ENCODE data around the gene MRPS23.

DNA sequence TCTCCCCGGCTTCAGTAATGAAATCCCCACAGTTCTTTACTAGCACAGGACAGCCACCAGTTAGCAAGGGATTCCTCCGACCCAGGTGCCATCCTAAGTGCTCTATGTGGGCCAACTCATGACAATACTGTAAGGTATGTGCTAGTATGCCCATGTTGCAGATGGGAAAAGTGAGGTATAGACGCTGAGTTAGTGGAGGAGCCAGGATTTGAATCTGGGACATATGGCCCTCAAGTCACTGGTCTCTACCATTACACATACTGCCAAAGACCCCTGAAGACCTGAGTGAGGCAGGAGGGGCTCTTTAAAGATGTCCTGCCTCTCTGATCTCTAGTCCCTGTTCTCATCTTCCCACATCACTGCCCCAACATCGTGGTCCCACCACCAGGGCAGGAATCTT is 36.2 kb upstream of the MRPS23 start:
- TF ChIP-seq FOXK1 (CRISPR knock-in tag; IDR thresholded peaks at IDR 0.05; ENCODE audit: borderline replicate concordance), result no peak
- no peak for TF ChIP-seq TCF7 (IDR thresholded peaks at IDR 0.05; ENCODE audit: borderline replicate concordance)
- TF ChIP-seq, protein P1, sequence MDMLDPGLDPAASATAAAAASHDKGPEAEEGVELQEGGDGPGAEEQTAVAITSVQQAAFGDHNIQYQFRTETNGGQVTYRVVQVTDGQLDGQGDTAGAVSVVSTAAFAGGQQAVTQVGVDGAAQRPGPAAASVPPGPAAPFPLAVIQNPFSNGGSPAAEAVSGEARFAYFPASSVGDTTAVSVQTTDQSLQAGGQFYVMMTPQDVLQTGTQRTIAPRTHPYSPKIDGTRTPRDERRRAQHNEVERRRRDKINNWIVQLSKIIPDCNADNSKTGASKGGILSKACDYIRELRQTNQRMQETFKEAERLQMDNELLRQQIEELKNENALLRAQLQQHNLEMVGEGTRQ (CRISPR knock-in tag; IDR thresholded peaks at IDR 0.05), result no peak
- TF ChIP-seq BHLHE40 (IDR thresholded peaks at IDR 0.05; ENCODE audit: low read length), result no peak
- no peak for TF ChIP-seq BCL6 (CRISPR knock-in tag; IDR thresholded peaks at IDR 0.05)
- no peak for TF ChIP-seq ZNF324 (CRISPR knock-in tag; IDR thresholded peaks at IDR 0.05)
- no peak for TF ChIP-seq TARDBP (IDR thresholded peaks at IDR 0.05)
- TF ChIP-seq SIN3A (IDR thresholded peaks at IDR 0.05; ENCODE audit: borderline replicate concordance in 2 of 2, control insufficient read depth in 1 of 2, low read depth in 2 of 2, low read length in 2 of 2), result no peak
- TF ChIP-seq, protein P2, sequence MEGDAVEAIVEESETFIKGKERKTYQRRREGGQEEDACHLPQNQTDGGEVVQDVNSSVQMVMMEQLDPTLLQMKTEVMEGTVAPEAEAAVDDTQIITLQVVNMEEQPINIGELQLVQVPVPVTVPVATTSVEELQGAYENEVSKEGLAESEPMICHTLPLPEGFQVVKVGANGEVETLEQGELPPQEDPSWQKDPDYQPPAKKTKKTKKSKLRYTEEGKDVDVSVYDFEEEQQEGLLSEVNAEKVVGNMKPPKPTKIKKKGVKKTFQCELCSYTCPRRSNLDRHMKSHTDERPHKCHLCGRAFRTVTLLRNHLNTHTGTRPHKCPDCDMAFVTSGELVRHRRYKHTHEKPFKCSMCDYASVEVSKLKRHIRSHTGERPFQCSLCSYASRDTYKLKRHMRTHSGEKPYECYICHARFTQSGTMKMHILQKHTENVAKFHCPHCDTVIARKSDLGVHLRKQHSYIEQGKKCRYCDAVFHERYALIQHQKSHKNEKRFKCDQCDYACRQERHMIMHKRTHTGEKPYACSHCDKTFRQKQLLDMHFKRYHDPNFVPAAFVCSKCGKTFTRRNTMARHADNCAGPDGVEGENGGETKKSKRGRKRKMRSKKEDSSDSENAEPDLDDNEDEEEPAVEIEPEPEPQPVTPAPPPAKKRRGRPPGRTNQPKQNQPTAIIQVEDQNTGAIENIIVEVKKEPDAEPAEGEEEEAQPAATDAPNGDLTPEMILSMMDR (IDR thresholded peaks at IDR 0.05 in 2 of 3, conservative IDR thresholded peaks at IDR 0.05 in 1 of 3; ENCODE audit: insufficient read depth in 2 of 3, low read depth in 1 of 3, low read length in 3 of 3), result no peak
- no peak for TF ChIP-seq CHD4 (IDR thresholded peaks at IDR 0.05; ENCODE audit: insufficient read depth, insufficient replicate concordance, low read depth, low read length, poor library complexity, severe bottlenecking)
- TF ChIP-seq, protein P3, sequence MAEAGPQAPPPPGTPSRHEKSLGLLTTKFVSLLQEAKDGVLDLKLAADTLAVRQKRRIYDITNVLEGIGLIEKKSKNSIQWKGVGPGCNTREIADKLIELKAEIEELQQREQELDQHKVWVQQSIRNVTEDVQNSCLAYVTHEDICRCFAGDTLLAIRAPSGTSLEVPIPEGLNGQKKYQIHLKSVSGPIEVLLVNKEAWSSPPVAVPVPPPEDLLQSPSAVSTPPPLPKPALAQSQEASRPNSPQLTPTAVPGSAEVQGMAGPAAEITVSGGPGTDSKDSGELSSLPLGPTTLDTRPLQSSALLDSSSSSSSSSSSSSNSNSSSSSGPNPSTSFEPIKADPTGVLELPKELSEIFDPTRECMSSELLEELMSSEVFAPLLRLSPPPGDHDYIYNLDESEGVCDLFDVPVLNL (CRISPR knock-in tag; IDR thresholded peaks at IDR 0.05; ENCODE audit: low read depth), result no peak
- TF ChIP-seq RAD21 (CRISPR knock-in tag; conservative IDR thresholded peaks at IDR 0.05 in 1 of 2, IDR thresholded peaks at IDR 0.05 in 1 of 2), result no peak
- no peak for TF ChIP-seq NEUROD1 (IDR thresholded peaks at IDR 0.05; ENCODE audit: borderline replicate concordance, low read depth, low read length, partially characterized antibody)
- TF ChIP-seq HDAC2 (IDR thresholded peaks at IDR 0.05), result no peak

All from K562 (cell line).